MM.1S (cell line): ENCODE measurements around the gene LRRC1.
A peak's percentile ranks its signal among the peaks of the same experiment; 100 is the strongest.

ENCODE experiments used
- DNase-seq: peaks from one replicate; pipeline ENCODE4 v3.0.0-alpha.2; 2015
- H2AFZ ChIP-seq: fragments of 300-600 bp; sonication (generic); 2 replicates; pipeline ENCODE4 v1.6.0; 2016; ENCODE audit warnings: antibody characterized with exemption, low read length
- H3F3A ChIP-seq: fragments of 300-600 bp; sonication (generic); 2 replicates; pipeline ENCODE4 v1.6.1; 2016; ENCODE audit warnings: mild to moderate bottlenecking, antibody characterized with exemption, low read length, moderate library complexity, mixed read lengths; ENCODE audit not compliant: insufficient read depth
- H3K27ac ChIP-seq: fragments of 300-600 bp; sonication (generic); 2 replicates; pipeline ENCODE4 v1.5.1; 2016; ENCODE audit warnings: mild to moderate bottlenecking, low read length
- H3K27me3 ChIP-seq: fragments of 300-600 bp; sonication (generic); replicated peaks from 2 replicates; pipeline ENCODE4 v1.6.0; 2016; ENCODE audit warnings: low read length; ENCODE audit not compliant: insufficient read depth
- H3K36me3 ChIP-seq: fragments of 300-600 bp; sonication (generic); replicated peaks from 2 replicates; pipeline ENCODE4 v1.6.1; 2016; ENCODE audit warnings: mild to moderate bottlenecking, low read length, mixed read lengths; ENCODE audit not compliant: insufficient read depth
- H3K4me1 ChIP-seq: fragments of 300-600 bp; sonication (generic); 2 replicates; pipeline ENCODE4 v1.6.1; 2016; ENCODE audit warnings: low read length, mixed read lengths
- H3K4me2 ChIP-seq: fragments of 300-600 bp; sonication (generic); 2 replicates; pipeline ENCODE4 v1.6.0; 2016; ENCODE audit warnings: low read depth, low read length
- H3K4me3 ChIP-seq: fragments of 300-600 bp; sonication (generic); 2 replicates; pipeline ENCODE4 v1.5.1; 2016; ENCODE audit warnings: low read length, mixed read lengths
- H3K79me2 ChIP-seq: fragments of 300-600 bp; sonication (generic); 2 replicates; pipeline ENCODE4 v1.6.1; 2016; ENCODE audit warnings: mixed run types, low read length, mixed read lengths
- H3K9ac ChIP-seq: fragments of 300-600 bp; sonication (generic); 2 replicates; pipeline ENCODE4 v1.6.1; 2016; ENCODE audit warnings: low read length, mixed read lengths
- H3K9me2 ChIP-seq: fragments of 300-600 bp; sonication (generic); replicated peaks from 2 replicates; pipeline ENCODE4 v1.6.1; 2016; ENCODE audit warnings: mild to moderate bottlenecking, low read length, mixed read lengths; ENCODE audit not compliant: insufficient read depth
- H3K9me3 ChIP-seq: fragments of 300-600 bp; sonication (generic); replicated peaks from 2 replicates; pipeline ENCODE4 v1.6.1; 2016; ENCODE audit warnings: mild to moderate bottlenecking, low read length, mixed read lengths; ENCODE audit not compliant: insufficient read depth
- H4K20me1 ChIP-seq: fragments of 300-600 bp; sonication (generic); 2 replicates; pipeline ENCODE4 v1.6.1; 2016; ENCODE audit warnings: mild to moderate bottlenecking, low read length, moderate library complexity, mixed read lengths; ENCODE audit not compliant: insufficient read depth
- EZH2 ChIP-seq: fragments of 300-600 bp; sonication (generic); optimal IDR thresholded peaks from 2 replicates; pipeline ENCODE3; 2017; ENCODE audit warnings: low read depth, mild to moderate bottlenecking, antibody characterized with exemption, low read length, mixed read lengths
- EZH2phosphoT487 ChIP-seq: fragments of 300-600 bp; sonication (generic); IDR thresholded peaks from 2 replicates; pipeline ENCODE4 v1.6.1; 2018; ENCODE audit warnings: antibody characterized with exemption, low read length
- TF ChIP-seq, protein P1 (sequence below): fragments of 300-600 bp; sonication (generic); IDR thresholded peaks from 2 replicates; pipeline ENCODE4 v1.5.1; 2016; ENCODE audit warnings: antibody characterized with exemption, low read length, mixed read lengths

LRRC1 gene

DNA sequence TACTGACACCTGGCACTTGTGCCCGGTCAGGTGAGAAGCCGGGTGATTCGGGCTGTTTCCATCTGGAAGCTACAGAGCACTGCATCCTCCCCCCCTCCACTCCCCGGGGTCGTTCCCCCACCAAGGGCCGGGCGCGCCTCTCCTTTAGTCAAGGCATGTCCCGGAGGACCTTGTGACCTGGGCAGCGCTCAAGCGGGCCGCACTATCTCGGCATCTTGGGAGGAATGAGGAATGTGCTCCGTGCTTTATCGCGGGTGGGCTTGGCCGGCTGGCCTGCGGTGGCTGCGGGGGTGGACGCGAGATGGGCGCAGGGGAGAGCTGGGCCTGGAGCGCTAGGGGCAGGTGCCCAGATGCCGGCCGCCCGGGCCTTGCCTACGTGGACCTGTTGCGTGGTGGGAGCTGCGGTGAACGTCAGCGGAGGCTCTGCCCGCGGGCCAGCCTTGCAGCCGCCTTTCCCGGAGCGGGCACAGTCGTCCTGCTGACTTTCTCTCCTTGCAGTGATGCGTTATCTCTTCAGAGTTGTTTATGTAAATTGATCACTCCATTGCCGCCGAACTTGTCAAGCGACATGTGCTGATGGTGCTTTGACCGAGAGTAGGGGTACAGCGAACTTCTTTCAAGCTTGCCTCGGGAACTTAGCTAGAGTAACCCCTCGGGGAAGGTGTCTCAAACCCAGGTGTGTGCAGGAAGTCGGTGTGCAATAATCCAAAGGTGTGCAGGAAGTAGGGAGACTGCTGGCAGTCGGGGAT, 1.1 kb downstream of the LRRC1 start:
- peak overlapping the region; percentile 75 for H3K9ac ChIP-seq
- H3K4me3 ChIP-seq, result peak overlapping the region; percentile 87
- H3K9me2 ChIP-seq, result no peaks in the 10 kb centered on the region
- no peak overlapping the region; the same call in 1 of the 2 replicates for H3K27ac ChIP-seq
- H3K4me2 ChIP-seq, result peak overlapping the region; percentile 86
- H3K9me3 ChIP-seq, result no peaks in the 10 kb centered on the region
- H3K27me3 ChIP-seq, result no peaks in the 10 kb centered on the region
- TF ChIP-seq EZH2, result no peak
- TF ChIP-seq, protein P1, sequence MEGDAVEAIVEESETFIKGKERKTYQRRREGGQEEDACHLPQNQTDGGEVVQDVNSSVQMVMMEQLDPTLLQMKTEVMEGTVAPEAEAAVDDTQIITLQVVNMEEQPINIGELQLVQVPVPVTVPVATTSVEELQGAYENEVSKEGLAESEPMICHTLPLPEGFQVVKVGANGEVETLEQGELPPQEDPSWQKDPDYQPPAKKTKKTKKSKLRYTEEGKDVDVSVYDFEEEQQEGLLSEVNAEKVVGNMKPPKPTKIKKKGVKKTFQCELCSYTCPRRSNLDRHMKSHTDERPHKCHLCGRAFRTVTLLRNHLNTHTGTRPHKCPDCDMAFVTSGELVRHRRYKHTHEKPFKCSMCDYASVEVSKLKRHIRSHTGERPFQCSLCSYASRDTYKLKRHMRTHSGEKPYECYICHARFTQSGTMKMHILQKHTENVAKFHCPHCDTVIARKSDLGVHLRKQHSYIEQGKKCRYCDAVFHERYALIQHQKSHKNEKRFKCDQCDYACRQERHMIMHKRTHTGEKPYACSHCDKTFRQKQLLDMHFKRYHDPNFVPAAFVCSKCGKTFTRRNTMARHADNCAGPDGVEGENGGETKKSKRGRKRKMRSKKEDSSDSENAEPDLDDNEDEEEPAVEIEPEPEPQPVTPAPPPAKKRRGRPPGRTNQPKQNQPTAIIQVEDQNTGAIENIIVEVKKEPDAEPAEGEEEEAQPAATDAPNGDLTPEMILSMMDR, result no peak
- no peak for TF ChIP-seq EZH2phosphoT487
- peaks cover 60% of the 10 kb centered on the region for H3K79me2 ChIP-seq
- DNase-seq, result peak; percentile 36
- peaks cover 4% of the 10 kb centered on the region; the same call in 1 of the 2 replicates for H3K4me1 ChIP-seq
- no peaks in the 10 kb centered on the region for H3K36me3 ChIP-seq
- H3F3A ChIP-seq, result peaks cover 13% of the 10 kb centered on the region
- no peaks in the 10 kb centered on the region for H4K20me1 ChIP-seq
- peak overlapping the region; percentile 75 for H2AFZ ChIP-seq

GRCh38 chr6:53796451-53796780, 1.6 kb downstream of the LRRC1 start:
- Histone ChIP-seq H3K36me3 (no peaks in the 10 kb centered on the region), H2AFZ (peak overlapping the region; percentile 75), H3K4me2 (peak overlapping the region; percentile 86), H3K27me3 (no peaks in the 10 kb centered on the region), H3K9me3 (no peaks in the 10 kb centered on the region), H3K4me1 (peaks cover 4% of the 10 kb centered on the region; the same call in 1 of the 2 replicates), H3K9me2 (no peaks in the 10 kb centered on the region), H3K27ac (no peak overlapping the region; the same call in 1 of the 2 replicates), H3F3A (peaks cover 13% of the 10 kb centered on the region), H3K79me2 (peaks cover 65% of the 10 kb centered on the region), H3K4me3 (peak overlapping the region; percentile 87), H4K20me1 (no peaks in the 10 kb centered on the region), H3K9ac (peak overlapping the region; percentile 75)
- TF ChIP-seq EZH2phosphoT487 (no peak), EZH2 (no peak)
- TF ChIP-seq, protein P1, result no peak
- no peak for DNase-seq

DNA sequence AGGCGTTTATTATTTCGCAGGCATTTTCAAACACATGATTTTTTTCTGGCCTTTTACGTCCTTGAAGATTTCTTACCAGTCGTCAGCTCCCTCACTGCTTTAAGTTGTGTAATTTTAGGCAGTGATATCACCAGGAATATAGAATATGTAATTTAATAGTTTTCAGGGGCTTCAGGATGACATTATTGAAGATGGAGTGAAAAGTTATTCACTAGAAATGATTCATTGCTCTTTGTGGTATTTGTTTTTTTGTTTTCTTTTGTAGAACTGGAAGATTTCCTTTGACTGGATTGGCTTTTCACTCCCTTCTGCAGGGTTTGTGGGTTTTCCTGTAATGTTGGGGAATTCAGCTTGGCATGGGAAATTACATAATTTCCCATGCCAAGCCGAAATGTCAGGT, 2.0 kb downstream of the LRRC1 start:
- Histone ChIP-seq H3K9me2 (no peaks in the 10 kb centered on the region), H3K79me2 (peaks cover 69% of the 10 kb centered on the region), H3F3A (peaks cover 13% of the 10 kb centered on the region), H3K9me3 (no peaks in the 10 kb centered on the region), H3K4me1 (peaks cover 4% of the 10 kb centered on the region; the same call in 1 of the 2 replicates), H3K27me3 (no peaks in the 10 kb centered on the region), H3K27ac (no peak overlapping the region), H3K36me3 (no peaks in the 10 kb centered on the region), H3K4me2 (peak overlapping the region; percentile 86; the same call in 1 of the 2 replicates), H3K4me3 (peak overlapping the region; percentile 87; the same call in 1 of the 2 replicates), H3K9ac (no peak overlapping the region), H4K20me1 (no peaks in the 10 kb centered on the region), H2AFZ (no peak overlapping the region)
- TF ChIP-seq EZH2phosphoT487 (no peak), EZH2 (no peak)
- TF ChIP-seq, protein P1, result no peak
- DNase-seq, result no peak
